ENCODE data around the gene GSDME. TPM values are rescaled to one million over a fixed set of nuclear protein-coding genes. Genes with fewer than 3 reads are reported as not detected.

The GSDME gene
- total RNA-seq, 1 experiment from 2014 or later = 7.6 TPM

DNA sequence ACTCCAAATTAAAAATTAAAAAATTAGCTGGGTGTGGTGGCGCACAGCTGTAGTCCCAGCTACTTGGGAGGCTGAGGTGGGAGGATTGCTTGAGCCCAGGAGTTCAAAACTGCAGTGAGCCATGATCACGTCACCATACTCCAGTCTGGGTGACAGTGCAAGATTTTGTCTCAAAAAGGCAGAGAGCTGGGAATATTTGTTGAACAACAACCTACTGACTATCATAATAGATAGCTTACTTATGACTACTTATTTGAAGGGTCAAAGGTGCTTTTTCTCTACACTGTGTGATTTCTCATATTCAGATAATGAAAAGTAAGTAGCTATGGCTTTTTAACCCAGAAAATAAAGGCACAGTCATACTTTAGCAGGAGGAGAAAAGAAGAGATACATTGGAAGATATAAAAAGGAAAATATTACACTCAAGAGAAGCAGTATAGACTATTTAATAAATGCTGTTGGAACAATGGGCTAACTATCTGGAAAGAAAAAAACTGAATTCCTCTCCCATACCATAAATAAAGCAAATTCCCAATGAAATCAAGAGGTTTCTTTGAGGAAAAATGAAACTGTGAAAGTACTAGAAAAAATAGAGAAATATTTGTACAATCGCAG lies 6.7 kb downstream of the GSDME start:
- intact Hi-C loops (cut with micrococcal nuclease) = no loop called here
- Histone ChIP-seq H3K9ac (ENCODE audit: low read length) (no peak overlapping the region), H3K79me2 (ENCODE audit: insufficient read depth, low read length) (no peaks in the 10 kb centered on the region), H3K4me3 (replicated peaks in 1 of 2; ENCODE audit: low read depth in 1 of 2, low read length in 2 of 2) (no peak overlapping the region), H3K27me3 (ENCODE audit: insufficient read depth, low read length) (no peaks in the 10 kb centered on the region), H3K9me2 (ENCODE audit: insufficient read depth) (no peaks in the 10 kb centered on the region), H3K9me3 (ENCODE audit: control insufficient read depth in 1 of 2, insufficient read depth in 1 of 2, low read depth in 1 of 2, low read length in 2 of 2) (no peaks in the 10 kb centered on the region), H3K36me3 (ENCODE audit: control insufficient read depth in 1 of 2, insufficient read depth in 2 of 2, low read length in 2 of 2) (no peaks in the 10 kb centered on the region), H3K4me1 (ENCODE audit: control insufficient read depth in 1 of 2, insufficient read depth in 2 of 2, low read length in 2 of 2) (no peaks in the 10 kb centered on the region), H4K20me1 (ENCODE audit: insufficient read depth) (no peaks in the 10 kb centered on the region), H3K27ac (ENCODE audit: low read depth, low read length) (no peak overlapping the region), H2AFZ (ENCODE audit: low read depth, low read length, poor library complexity, severe bottlenecking) (no peak overlapping the region), H3K4me2 (ENCODE audit: low read length) (no peak overlapping the region)
- ChIA-PET CTCF (no interaction called here), RAD21 (ENCODE audit: low non-redundant PET in 1 of 2, low total read pairs in 2 of 2, uncharacterized antibody in 2 of 2, unreplicated experiment in 2 of 2) (no interaction called here), POLR2A (no interaction called here)
- BruUV-seq (replicated peaks) = no TSS peak
- DNase-seq (ENCODE audit: low read depth, low spot score) = no peak
- ATAC-seq = no peak
- TF ChIP-seq CEBPB (IDR thresholded peaks at IDR 0.05; ENCODE audit: low read depth) = no peak
- TF ChIP-seq SP1 (IDR thresholded peaks at IDR 0.05; ENCODE audit: low read depth) = no peak
- TF ChIP-seq EZH2phosphoT487 (IDR thresholded peaks at IDR 0.05; ENCODE audit: borderline replicate concordance) = no peak
- TF ChIP-seq POLR2AphosphoS5 (IDR thresholded peaks at IDR 0.05; ENCODE audit: low read depth, low read length) = no peak
- TF ChIP-seq SRF (IDR thresholded peaks at IDR 0.05; ENCODE audit: low read depth) = no peak
- no peak for TF ChIP-seq SIN3A (IDR thresholded peaks at IDR 0.05; ENCODE audit: low read depth)
- no peak for TF ChIP-seq EZH2 (IDR thresholded peaks at IDR 0.05)
- TF ChIP-seq, protein P1, sequence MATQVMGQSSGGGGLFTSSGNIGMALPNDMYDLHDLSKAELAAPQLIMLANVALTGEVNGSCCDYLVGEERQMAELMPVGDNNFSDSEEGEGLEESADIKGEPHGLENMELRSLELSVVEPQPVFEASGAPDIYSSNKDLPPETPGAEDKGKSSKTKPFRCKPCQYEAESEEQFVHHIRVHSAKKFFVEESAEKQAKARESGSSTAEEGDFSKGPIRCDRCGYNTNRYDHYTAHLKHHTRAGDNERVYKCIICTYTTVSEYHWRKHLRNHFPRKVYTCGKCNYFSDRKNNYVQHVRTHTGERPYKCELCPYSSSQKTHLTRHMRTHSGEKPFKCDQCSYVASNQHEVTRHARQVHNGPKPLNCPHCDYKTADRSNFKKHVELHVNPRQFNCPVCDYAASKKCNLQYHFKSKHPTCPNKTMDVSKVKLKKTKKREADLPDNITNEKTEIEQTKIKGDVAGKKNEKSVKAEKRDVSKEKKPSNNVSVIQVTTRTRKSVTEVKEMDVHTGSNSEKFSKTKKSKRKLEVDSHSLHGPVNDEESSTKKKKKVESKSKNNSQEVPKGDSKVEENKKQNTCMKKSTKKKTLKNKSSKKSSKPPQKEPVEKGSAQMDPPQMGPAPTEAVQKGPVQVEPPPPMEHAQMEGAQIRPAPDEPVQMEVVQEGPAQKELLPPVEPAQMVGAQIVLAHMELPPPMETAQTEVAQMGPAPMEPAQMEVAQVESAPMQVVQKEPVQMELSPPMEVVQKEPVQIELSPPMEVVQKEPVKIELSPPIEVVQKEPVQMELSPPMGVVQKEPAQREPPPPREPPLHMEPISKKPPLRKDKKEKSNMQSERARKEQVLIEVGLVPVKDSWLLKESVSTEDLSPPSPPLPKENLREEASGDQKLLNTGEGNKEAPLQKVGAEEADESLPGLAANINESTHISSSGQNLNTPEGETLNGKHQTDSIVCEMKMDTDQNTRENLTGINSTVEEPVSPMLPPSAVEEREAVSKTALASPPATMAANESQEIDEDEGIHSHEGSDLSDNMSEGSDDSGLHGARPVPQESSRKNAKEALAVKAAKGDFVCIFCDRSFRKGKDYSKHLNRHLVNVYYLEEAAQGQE (IDR thresholded peaks at IDR 0.05; ENCODE audit: low read depth) = no peak
- no peak for TF ChIP-seq ELF1 (IDR thresholded peaks at IDR 0.05; ENCODE audit: borderline replicate concordance, low read depth)
- TF ChIP-seq RAD21 (IDR thresholded peaks at IDR 0.05; ENCODE audit: low read depth) = no peak
- TF ChIP-seq, protein P2, sequence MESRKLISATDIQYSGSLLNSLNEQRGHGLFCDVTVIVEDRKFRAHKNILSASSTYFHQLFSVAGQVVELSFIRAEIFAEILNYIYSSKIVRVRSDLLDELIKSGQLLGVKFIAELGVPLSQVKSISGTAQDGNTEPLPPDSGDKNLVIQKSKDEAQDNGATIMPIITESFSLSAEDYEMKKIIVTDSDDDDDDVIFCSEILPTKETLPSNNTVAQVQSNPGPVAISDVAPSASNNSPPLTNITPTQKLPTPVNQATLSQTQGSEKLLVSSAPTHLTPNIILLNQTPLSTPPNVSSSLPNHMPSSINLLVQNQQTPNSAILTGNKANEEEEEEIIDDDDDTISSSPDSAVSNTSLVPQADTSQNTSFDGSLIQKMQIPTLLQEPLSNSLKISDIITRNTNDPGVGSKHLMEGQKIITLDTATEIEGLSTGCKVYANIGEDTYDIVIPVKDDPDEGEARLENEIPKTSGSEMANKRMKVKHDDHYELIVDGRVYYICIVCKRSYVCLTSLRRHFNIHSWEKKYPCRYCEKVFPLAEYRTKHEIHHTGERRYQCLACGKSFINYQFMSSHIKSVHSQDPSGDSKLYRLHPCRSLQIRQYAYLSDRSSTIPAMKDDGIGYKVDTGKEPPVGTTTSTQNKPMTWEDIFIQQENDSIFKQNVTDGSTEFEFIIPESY (IDR thresholded peaks at IDR 0.05; ENCODE audit: extremely low read depth, insufficient replicate concordance, low read length) = no peak
- no peak for TF ChIP-seq POLR2A (IDR thresholded peaks at IDR 0.05; ENCODE audit: borderline replicate concordance, extremely low read depth, insufficient read depth, insufficient read length)
